SK-N-MC (cell line): Measurements from ENCODE around the gene SP5.
"Not testable (repeated sequence)": the region's sequence is repeated elsewhere in the genome, so short reads cannot be mapped to it uniquely, and the experiment has no call there.

Experiments used
- DNase-seq: peaks from one replicate; pipeline ENCODE4 v3.0.0-alpha.2; 2011; ENCODE audit warnings: low read depth, low spot score
- H3K27ac ChIP-seq: fragments of 200-600 bp; sonication (generic); 2 replicates; pipeline ENCODE4 v1.5.1; 2016; ENCODE audit warnings: mixed run types
- H3K36me3 ChIP-seq: fragments of 200-600 bp; sonication (generic); 2 replicates; pipeline ENCODE4 v1.6.1; 2017; ENCODE audit warnings: antibody characterized with exemption, low read length, mixed read lengths; ENCODE audit not compliant: insufficient read depth
- H3K4me3 ChIP-seq: fragments of 200-600 bp; sonication (generic); 2 replicates; pipeline ENCODE4 v1.5.1; 2016
- H3K9ac ChIP-seq: fragments of 200-600 bp; sonication (generic); 2 replicates; pipeline ENCODE4 v1.8.0; 2017; ENCODE audit warnings: mixed run types, mixed read lengths; ENCODE audit not compliant: insufficient read length
- H3K9me3 ChIP-seq: fragments of 200-600 bp; sonication (generic); 2 replicates; pipeline ENCODE4 v1.6.1; 2017; ENCODE audit warnings: low read depth, mild to moderate bottlenecking, antibody characterized with exemption, low read length, moderate library complexity, mixed read lengths
- EZH2 ChIP-seq: fragments of 200-600 bp; sonication (generic); IDR thresholded peaks from one replicate; pipeline ENCODE4 v1.6.1; 2017; ENCODE audit warnings: antibody characterized with exemption
- FOXP2 ChIP-seq: optimal IDR thresholded peaks from 2 replicates; pipeline ENCODE3; 2011; ENCODE audit warnings: mild to moderate bottlenecking, moderate library complexity; ENCODE audit not compliant: insufficient read depth; ENCODE audit errors: extremely low read length, control extremely low read depth
- POLR2AphosphoS5 ChIP-seq: IDR thresholded peaks from 2 replicates; pipeline ENCODE4 v1.6.1; 2012; ENCODE audit warnings: mild to moderate bottlenecking, low read depth, low read length, borderline replicate concordance

Gene SP5

DNA sequence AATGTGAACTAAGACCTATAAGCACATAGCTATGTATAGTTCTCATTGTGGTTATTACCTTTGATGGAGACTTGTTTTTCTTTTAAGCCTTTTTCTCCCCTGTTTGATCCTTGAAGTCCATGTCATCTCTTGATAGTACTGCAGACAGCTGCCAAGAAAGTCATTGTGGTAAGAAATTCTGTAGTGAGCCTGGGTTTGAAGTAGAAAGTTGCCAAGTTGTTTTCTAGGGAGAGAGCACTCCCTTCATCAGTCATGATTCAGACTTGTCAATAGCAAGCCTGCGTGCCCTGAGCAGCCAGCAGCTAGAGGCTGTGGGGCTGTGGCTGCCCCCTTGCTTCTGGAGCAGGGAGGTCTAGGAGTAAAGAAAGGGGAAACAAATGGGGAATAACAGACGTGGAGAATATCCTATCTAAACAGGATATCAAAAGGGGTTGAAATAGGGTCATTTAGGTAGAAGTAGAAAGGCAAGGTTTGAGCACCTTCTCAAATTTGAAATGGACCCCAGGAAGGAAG, 8.4 kb downstream of the SP5 start:
- Histone ChIP-seq H3K27ac (no peak overlapping the region), H3K36me3 (no peaks in the 10 kb centered on the region), H3K9me3 (no peaks in the 10 kb centered on the region), H3K4me3 (no peak overlapping the region), H3K9ac (no peak overlapping the region)
- TF ChIP-seq EZH2 (no peak), FOXP2 (no peak), POLR2AphosphoS5 (no peak)
- no peak for DNase-seq

DNA sequence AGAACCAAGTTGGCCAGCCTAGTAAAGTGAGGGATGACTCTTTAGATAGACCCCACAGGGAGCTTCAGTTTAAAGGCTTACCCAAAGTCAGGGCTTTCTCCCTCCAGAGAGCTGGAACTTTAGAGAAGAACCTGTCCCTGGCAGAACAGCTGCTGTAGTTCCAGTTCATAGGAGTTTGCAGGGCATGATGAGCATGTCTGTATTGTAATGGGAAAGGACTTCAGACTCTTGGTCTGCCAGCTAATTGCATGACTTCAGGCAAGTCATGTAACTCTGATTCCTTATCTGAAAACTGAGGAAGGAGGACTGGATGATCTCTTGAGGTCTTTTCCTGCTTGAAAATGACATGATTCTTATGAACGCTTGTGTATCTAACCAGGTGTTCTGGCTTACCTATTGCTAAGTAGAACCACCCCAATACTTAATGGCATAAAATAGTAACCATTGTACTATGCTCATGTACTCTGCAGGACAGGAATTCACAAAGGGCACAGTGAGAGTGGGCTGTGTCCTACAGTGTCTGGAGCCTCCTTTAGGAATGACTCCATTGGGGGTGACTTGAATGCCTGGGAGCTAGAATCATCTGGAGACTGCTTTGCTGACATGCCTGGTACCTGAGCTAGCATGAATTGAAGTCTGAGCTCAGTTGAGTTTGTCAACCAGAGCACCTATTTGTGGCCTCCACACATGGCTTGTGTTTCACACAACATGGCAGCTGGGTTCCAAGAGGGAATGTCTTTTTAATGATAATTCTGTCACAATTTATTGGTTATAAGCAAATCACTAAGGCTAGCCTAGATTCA, 18.9 kb downstream of the SP5 start:
- H3K9me3 ChIP-seq = no peaks in the 10 kb centered on the region
- H3K9ac ChIP-seq = no peak overlapping the region
- DNase-seq = no peak
- no peaks in the 10 kb centered on the region for H3K36me3 ChIP-seq
- TF ChIP-seq EZH2 = no peak
- TF ChIP-seq POLR2AphosphoS5 = no peak
- no peak for TF ChIP-seq FOXP2
- H3K27ac ChIP-seq = no peak overlapping the region
- H3K4me3 ChIP-seq = no peak overlapping the region

DNA sequence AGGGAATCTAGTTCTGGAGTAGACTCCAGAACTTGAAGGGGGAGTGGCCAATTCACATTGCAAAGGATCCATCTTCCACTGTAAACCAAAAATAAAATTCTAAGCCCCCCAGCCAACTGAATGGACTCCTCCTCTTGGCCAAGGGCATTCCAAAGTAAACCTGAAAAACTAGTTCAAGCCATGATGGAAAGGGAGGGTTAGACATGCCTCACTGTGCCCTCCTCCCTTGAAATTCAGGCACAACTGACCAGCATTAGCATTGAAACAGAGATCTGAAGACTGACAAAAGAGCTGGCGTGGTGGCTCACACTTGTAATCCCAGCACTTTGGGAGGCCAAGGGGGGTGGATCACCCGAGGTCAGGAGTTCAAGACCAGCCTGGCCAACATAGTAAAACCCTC, 19.5 kb downstream of the SP5 start:
- not testable (repeated sequence) for H3K9me3 ChIP-seq, H3K9ac ChIP-seq, DNase-seq, H3K27ac ChIP-seq, H3K36me3 ChIP-seq, H3K4me3 ChIP-seq

DNA sequence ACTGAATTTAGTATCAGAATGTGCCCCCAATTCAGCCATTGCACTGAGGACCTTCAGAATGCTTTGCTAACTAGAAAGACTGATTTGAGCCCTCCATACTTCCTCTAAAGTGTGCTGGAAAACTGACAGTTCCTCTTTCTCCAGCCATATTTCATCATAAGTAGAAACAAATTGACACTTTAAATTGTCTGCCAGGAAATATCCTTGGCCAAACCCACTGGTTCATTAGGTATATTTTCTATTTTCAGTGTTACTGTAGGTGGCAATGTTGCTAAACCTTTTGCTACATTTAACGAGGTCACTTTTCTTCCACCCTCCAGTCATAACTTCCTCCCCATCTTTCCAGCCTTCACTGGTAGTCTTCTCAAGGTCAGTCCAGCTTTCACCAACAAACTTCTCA, 21.5 kb downstream of the SP5 start:
- DNase-seq = no peak
- H3K27ac ChIP-seq = no peak overlapping the region
- TF ChIP-seq POLR2AphosphoS5 (no peak), EZH2 (no peak), FOXP2 (no peak)
- no peak overlapping the region for H3K4me3 ChIP-seq
- H3K36me3 ChIP-seq = no peaks in the 10 kb centered on the region
- H3K9me3 ChIP-seq = no peaks in the 10 kb centered on the region
- H3K9ac ChIP-seq = no peak overlapping the region

DNA sequence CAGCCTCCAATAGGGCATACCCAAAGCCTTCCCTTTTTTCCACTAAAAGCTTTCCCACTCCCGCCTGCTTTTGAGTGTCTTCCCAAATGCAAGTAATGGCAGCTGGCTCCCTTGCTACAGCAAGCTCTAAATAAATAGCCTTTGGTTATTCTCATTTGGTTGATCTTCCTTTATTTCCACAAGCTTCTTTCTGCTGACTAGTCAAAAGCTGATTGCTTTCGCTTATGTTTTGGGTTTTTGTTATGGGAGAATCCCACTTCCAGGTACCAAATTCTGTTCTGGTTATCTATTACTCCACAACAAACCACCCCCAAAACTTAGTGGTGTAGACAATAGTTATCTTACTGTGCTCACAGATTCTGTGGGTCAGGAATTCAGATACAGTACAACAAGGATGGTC, 22.3 kb downstream of the SP5 start:
- TF ChIP-seq POLR2AphosphoS5 (no peak), FOXP2 (no peak), EZH2 (no peak)
- no peak overlapping the region for H3K27ac ChIP-seq
- H3K4me3 ChIP-seq = no peak overlapping the region
- no peaks in the 10 kb centered on the region for H3K9me3 ChIP-seq
- H3K9ac ChIP-seq = no peak overlapping the region
- H3K36me3 ChIP-seq = no peaks in the 10 kb centered on the region
- DNase-seq = no peak

DNA sequence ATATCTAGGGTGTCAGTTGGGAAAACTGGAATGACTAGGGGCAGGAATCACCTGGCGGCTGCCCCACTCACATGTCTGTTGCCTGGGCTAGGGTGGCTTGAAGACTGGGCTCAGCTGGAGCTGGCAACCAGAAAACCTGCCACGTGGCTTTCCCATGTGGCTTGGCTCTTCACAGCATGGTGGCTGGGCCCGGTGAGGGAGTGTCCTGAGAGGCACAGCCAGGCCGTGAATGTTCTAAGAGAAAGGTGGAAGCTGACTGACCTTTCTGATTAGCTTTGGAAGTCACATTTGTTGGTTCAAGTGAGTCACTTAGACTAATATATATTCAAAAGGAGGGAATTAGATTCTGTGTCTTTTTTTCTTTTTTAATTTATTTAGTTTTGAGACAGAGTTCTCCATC, 22.7 kb downstream of the SP5 start:
- no peak for TF ChIP-seq POLR2AphosphoS5
- no peak for TF ChIP-seq FOXP2
- no peak for TF ChIP-seq EZH2
- Histone ChIP-seq H3K27ac (no peak overlapping the region), H3K36me3 (no peaks in the 10 kb centered on the region), H3K4me3 (no peak overlapping the region), H3K9me3 (no peaks in the 10 kb centered on the region), H3K9ac (no peak overlapping the region)
- no peak for DNase-seq

DNA sequence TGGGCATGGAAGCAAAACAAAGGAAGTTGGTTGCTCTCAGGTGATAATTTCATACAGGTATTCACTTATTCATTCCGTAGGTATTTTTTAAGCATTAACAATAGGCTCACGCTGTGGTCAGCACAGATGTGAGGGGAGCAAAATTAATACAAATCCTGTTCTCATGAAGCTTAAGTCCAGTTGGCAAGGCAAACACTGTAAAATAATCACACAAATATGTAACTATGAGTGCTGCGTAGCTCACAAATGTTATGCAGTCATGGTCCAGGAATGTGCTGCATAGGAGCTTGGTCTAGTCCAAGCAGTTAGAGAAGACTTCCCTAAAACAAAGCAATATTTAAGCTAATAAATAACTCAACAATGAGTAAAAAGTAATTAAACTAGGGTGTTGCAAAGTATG, 23.9 kb downstream of the SP5 start:
- DNase-seq = no peak
- no peak overlapping the region for H3K27ac ChIP-seq
- no peak overlapping the region for H3K4me3 ChIP-seq
- TF ChIP-seq POLR2AphosphoS5 (no peak), EZH2 (no peak), FOXP2 (no peak)
- no peaks in the 10 kb centered on the region for H3K36me3 ChIP-seq
- H3K9me3 ChIP-seq = no peaks in the 10 kb centered on the region
- no peak overlapping the region for H3K9ac ChIP-seq

DNA sequence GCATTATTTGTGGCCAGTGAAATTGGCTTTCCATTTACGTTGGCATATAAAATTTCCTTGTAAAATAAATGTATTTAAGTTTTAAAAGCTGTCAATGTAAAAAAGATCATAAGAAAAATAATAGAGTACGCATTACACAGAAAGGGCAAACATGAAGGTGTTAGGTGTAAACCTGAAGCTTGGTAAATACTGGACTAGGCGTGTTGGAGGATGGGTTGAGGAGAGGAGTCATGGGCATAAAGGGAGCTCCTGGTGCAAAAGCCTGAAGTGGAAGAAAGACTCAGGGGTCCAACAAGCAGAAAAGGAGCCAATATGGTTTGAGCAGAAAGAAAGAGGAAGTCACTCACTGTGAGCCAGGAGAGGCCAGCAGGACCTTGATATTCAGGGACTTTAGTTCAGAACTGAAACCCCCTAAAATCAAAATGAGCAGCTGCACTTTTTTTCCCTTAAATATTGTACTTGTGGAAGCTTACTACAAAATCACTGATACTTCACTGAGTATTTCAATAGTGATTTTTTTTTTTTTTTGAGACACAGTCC, 24.4 kb downstream of the SP5 start:
- Histone ChIP-seq H3K36me3 (no peaks in the 10 kb centered on the region), H3K27ac (no peak overlapping the region), H3K4me3 (no peak overlapping the region), H3K9ac (no peak overlapping the region), H3K9me3 (no peaks in the 10 kb centered on the region)
- no peak for DNase-seq
- TF ChIP-seq EZH2 = no peak
- TF ChIP-seq FOXP2 = no peak
- no peak for TF ChIP-seq POLR2AphosphoS5

DNA sequence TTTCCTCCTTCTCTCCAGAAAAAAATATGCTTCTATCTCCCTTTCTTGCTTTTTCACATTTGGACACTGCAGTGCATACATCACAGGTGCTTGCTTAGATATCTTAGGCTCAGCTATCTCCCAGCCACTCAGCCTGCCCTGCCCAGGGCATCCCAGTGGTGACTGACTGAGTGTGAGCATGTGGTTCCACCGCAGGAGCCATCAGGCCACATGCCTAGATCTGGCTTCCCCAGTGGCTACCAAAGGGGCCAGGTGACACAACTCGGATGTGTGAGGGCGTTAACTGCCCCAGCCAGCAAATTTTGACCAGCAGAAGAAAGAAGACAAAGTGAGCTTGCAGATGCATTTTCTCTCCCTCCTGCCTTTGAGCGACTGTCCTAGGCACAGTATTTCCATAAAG, 25.5 kb downstream of the SP5 start:
- Histone ChIP-seq H3K4me3 (no peak overlapping the region), H3K27ac (no peak overlapping the region)

More for the DNA sequence above, 25.5 kb downstream of the SP5 start:
- Histone ChIP-seq H3K9ac (no peak overlapping the region), H3K9me3 (no peaks in the 10 kb centered on the region), H3K36me3 (no peaks in the 10 kb centered on the region)
- no peak for DNase-seq
- TF ChIP-seq FOXP2 = no peak
- no peak for TF ChIP-seq POLR2AphosphoS5
- no peak for TF ChIP-seq EZH2
